ENCODE data around the gene ATP7B.

Gene ATP7B

DNA sequence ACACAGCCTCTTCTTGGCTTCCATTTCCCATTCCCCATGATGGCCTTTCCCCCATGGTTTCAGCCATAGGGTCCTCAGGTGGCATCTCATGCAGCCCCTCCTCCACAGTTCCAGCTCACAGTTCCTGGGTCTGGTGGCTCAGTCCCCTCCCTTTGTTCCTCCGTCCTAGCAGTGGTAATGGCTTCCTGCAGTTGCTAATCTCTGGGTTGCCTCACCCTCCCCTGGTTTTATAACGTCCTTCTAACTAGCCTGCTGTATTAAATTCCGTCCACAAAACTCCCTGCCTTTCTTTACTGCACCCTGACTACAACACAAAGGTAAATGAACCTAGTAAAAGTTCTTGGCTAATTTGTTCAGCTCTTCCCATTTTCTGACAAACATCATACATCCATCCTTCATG is 118.6 kb downstream of the ATP7B start:
- no peak for DNase-seq (ENCODE audit: low read depth)

DNA sequence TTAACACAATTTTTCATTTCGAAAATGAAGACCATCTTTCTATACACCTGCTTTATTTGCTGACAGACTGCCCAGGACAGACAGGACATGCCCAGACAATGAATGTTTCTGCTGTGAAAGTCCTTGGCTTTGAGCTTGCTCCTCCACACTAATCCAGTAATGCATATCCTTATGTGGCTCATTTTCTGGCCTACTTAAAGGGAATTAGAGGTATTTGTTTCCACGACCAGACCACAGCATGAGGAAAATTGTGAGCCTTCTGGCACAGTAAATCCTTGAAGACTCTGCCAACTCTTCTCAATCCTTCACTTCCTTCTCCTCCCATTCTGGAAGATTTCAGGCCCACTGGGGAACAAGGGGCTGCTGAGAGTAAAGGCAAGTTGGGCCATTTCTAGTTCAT is 123.8 kb downstream of the ATP7B start:
- DNase-seq (ENCODE audit: low read depth): no peak

DNA sequence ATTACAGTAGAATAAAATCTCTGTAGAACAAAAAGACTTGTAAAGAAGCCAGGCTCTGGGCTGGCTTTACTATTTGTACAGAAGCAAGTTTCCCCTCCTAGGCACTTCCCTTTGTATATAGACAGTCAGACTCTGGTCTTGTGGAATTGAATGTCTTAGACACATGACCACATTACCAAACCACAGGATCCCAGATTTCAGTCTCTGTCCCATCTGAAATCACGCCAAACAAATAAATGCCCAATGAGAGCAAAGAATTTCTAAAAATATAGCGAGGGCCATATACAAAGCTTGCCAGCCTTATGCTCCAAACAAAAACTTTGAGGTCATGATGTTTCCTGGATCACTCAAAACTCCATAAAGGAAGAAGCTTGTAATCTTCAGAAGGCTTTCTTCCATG is 125.6 kb downstream of the ATP7B start:
- DNase-seq (ENCODE audit: low read depth): no peak

DNA sequence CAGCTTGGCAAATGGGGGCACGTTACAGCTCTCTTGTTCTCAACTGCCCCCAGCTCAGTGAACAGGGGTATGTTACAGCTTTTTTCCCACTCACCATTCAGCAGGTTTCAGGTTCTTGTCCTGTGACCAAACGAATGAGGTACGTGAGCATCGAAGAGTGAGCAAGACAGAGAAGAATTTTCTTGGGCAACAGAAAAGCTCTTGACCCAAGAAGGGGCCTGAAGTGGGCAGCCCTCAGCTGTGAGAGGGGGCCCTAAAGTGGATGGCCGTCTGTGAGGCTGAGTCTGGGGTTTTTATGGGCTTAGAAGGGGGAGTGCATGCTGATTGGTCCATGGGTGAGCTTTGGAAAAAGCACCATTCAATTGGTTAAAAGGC is 128.0 kb downstream of the ATP7B start:
- DNase-seq (ENCODE audit: low read depth): no peak
